ENCODE data around the gene DRC7. TPM values are rescaled to one million over a fixed set of nuclear protein-coding genes. Genes with fewer than 3 reads are reported as not detected.

DRC7 gene
- total and polyA plus RNA-seq, 4 donors = 0.06 to 1.8 (median 0.08) TPM; not detected in 1

GRCh38 chr16:57677622-57678369 lies 16.8 kb upstream of the DRC7 start:
- Histone ChIP-seq H3K9me3 (ENCODE audit: control insufficient read depth in 4 of 4, low read length in 3 of 4) (no peaks in the 10 kb centered on the region), H3K27ac (ENCODE audit: low read depth in 1 of 2, low read length in 2 of 2) (peak overlapping the region; percentile 43 to 71), H3K36me3 (ENCODE audit: control insufficient read depth in 4 of 4, insufficient read depth in 3 of 4, low read depth in 1 of 4, low read length in 3 of 4) (no peaks in the 10 kb centered on the region), H3K4me1 (ENCODE audit: control insufficient read depth in 4 of 4, insufficient read depth in 4 of 4, low read length in 3 of 4) (peaks cover 5 to 27% (median 15%) of the 10 kb centered on the region in 4 donors), H3K27me3 (ENCODE audit: control insufficient read depth in 4 of 4, insufficient read depth in 4 of 4, low read length in 3 of 4) (no peaks in the 10 kb centered on the region), H3K9ac (ENCODE audit: low read depth in 1 of 2, low read length in 2 of 2) (no peak overlapping the region), H3K4me3 (ENCODE audit: low read depth in 1 of 3, low read length in 3 of 3) (no peak overlapping the region)
- TF ChIP-seq, protein P1, sequence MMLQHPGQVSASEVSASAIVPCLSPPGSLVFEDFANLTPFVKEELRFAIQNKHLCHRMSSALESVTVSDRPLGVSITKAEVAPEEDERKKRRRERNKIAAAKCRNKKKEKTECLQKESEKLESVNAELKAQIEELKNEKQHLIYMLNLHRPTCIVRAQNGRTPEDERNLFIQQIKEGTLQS (IDR thresholded peaks at IDR 0.05) = no peak
- TF ChIP-seq REST (IDR thresholded peaks at IDR 0.05) = peak; percentile 69
- peak; percentile 97 for TF ChIP-seq FOXA1 (IDR thresholded peaks at IDR 0.05)
- TF ChIP-seq HNF4A (conservative IDR thresholded peaks at IDR 0.05) = peak; percentile 51 to 74
- peak in 1 of 2 donors; percentile 56 for TF ChIP-seq GABPA (IDR thresholded peaks at IDR 0.05 in 1 of 2, conservative IDR thresholded peaks at IDR 0.05 in 1 of 2)
- no peak for TF ChIP-seq CTCF (IDR thresholded peaks at IDR 0.05; ENCODE audit: low read depth, low read length, missing input control)
- peak; percentile 87 for TF ChIP-seq SP1 (IDR thresholded peaks at IDR 0.05)
- peak in 1 of 2 donors; percentile 70 for TF ChIP-seq EGR1 (IDR thresholded peaks at IDR 0.05; ENCODE audit: low read depth in 2 of 2)
- no peak for TF ChIP-seq NR2F2 (IDR thresholded peaks at IDR 0.05)
- peak; percentile 99 for TF ChIP-seq FOXA2 (IDR thresholded peaks at IDR 0.05)
- TF ChIP-seq RAD21 (IDR thresholded peaks at IDR 0.05) = peak in 1 of 2 donors; percentile 67
- peak; percentile 86 for TF ChIP-seq YY1 (IDR thresholded peaks at IDR 0.05)
- peak; percentile 69 to 88 for TF ChIP-seq RXRA (IDR thresholded peaks at IDR 0.05)
- TF ChIP-seq, protein P2, sequence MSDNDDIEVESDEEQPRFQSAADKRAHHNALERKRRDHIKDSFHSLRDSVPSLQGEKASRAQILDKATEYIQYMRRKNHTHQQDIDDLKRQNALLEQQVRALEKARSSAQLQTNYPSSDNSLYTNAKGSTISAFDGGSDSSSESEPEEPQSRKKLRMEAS (IDR thresholded peaks at IDR 0.05) = no peak
- TF ChIP-seq JUND (IDR thresholded peaks at IDR 0.05) = peak in 1 of 2 donors; percentile 61
- TF ChIP-seq ZBTB33 (IDR thresholded peaks at IDR 0.05) = no peak
- no peak for TF ChIP-seq TAF1 (conservative IDR thresholded peaks at IDR 0.05)
- TF ChIP-seq HNF4G (IDR thresholded peaks at IDR 0.05) = no peak
- whole genome bisulfite sequencing = 46% methylated on average over 14 of the region's 14 CpGs
- DNase-seq (ENCODE audit: low spot score) = no peak
